ENCODE results near the gene RUNX2.

GRCh38 chr6:45398075-45398813 is 70.1 kb downstream of the RUNX2 start:
- TF ChIP-seq RAD21 (conservative IDR thresholded peaks at IDR 0.05) (no peak), EP300 (conservative IDR thresholded peaks at IDR 0.05; ENCODE audit: poor library complexity, severe bottlenecking) (no peak), CTCF (IDR thresholded peaks at IDR 0.05; ENCODE audit: poor library complexity, severe bottlenecking) (no peak), TAF1 (IDR thresholded peaks at IDR 0.05; ENCODE audit: low read depth) (no peak), POLR2AphosphoS5 (IDR thresholded peaks at IDR 0.05) (no peak), EZH2 (IDR thresholded peaks at IDR 0.05; ENCODE audit: borderline replicate concordance, insufficient read depth, low read length, poor library complexity, severe bottlenecking) (no peak)
